Measurements from ENCODE around the gene MTM1.

The MTM1 gene

GRCh38 chrX:150551963-150552362, 16.5 kb upstream of the MTM1 start:
- DNase-seq = no peak

GRCh38 chrX:150558424-150558823, 10.0 kb upstream of the MTM1 start:
- DNase-seq = no peak

- no peak for DNase-seq
Observed at GRCh38 chrX:150564838-150565237, 3.6 kb upstream of the MTM1 start.

GRCh38 chrX:150565551-150565950, 2.9 kb upstream of the MTM1 start:
- DNase-seq = no peak

- DNase-seq = no peak
Observed at GRCh38 chrX:150566734-150567182, 1.7 kb upstream of the MTM1 start.

- no peak for DNase-seq
Observed at GRCh38 chrX:150567645-150568319, 639 bp upstream of the MTM1 start.

GRCh38 chrX:150569155-150569477, 695 bp downstream of the MTM1 start:
- DNase-seq = peak in 2 of 4 experiments; percentile 2 to 30

GRCh38 chrX:150570512-150570911, 2.1 kb downstream of the MTM1 start:
- no peak for DNase-seq

GRCh38 chrX:150572206-150572605, 3.8 kb downstream of the MTM1 start:
- no peak for DNase-seq

- no peak for DNase-seq
Observed at GRCh38 chrX:150573106-150573505, 4.7 kb downstream of the MTM1 start.

- no peak for DNase-seq
Observed at GRCh38 chrX:150573702-150574101, 5.3 kb downstream of the MTM1 start.

- DNase-seq = no peak
Observed at GRCh38 chrX:150574559-150575418, 6.4 kb downstream of the MTM1 start.

GRCh38 chrX:150575419-150575814, 7.0 kb downstream of the MTM1 start:
- peak in 1 of 4 experiments; percentile 1 for DNase-seq

GRCh38 chrX:150577174-150577573, 8.8 kb downstream of the MTM1 start:
- no peak for DNase-seq

GRCh38 chrX:150581093-150581775, 12.8 kb downstream of the MTM1 start:
- DNase-seq = no peak

- no peak for DNase-seq
Observed at GRCh38 chrX:150582338-150582948, 14.0 kb downstream of the MTM1 start.

- peak in 2 of 4 experiments; percentile 1 to 33 for DNase-seq
Observed at GRCh38 chrX:150587585-150588503, 19.4 kb downstream of the MTM1 start.

- DNase-seq = no peak
Observed at GRCh38 chrX:150594584-150594983, 26.2 kb downstream of the MTM1 start.

- DNase-seq = no peak
Observed at GRCh38 chrX:150599226-150599625, 30.8 kb downstream of the MTM1 start.

GRCh38 chrX:150602296-150602695, 33.9 kb downstream of the MTM1 start:
- DNase-seq = no peak

- no peak for DNase-seq
Observed at GRCh38 chrX:150602743-150603142, 34.3 kb downstream of the MTM1 start.

GRCh38 chrX:150605603-150606002, 37.2 kb downstream of the MTM1 start:
- DNase-seq = no peak

Measured in activated naive CD4-positive, alpha-beta T cell (primary cell).